GM21360 (cell line): ENCODE results near the gene ERC2.

Experiments used
- ATAC-seq: cut with Tn5 transposase; IDR thresholded peaks from one replicate; pipeline ENCODE4 v1.9.1; 2021; ENCODE audit warnings: mild to moderate bottlenecking, moderate library complexity; ENCODE audit not compliant: unreplicated experiment

Gene ERC2

GRCh38 chr3:55658690-55659562 is 809.3 kb downstream of the ERC2 start:
- no peak for ATAC-seq

GRCh38 chr3:55658270-55658669 is 810.0 kb downstream of the ERC2 start:
- no peak for ATAC-seq

GRCh38 chr3:55655544-55655943 is 812.7 kb downstream of the ERC2 start:
- ATAC-seq, result no peak

GRCh38 chr3:55654123-55654760 is 814.0 kb downstream of the ERC2 start:
- ATAC-seq, result peak; percentile 96

- no peak for ATAC-seq
These were observed 817.3 kb downstream of the ERC2 start for GRCh38 chr3:55651011-55651410.

- ATAC-seq, result no peak
These were observed 818.3 kb downstream of the ERC2 start for GRCh38 chr3:55650011-55650410.

GRCh38 chr3:55649554-55649953 is 818.7 kb downstream of the ERC2 start:
- ATAC-seq, result no peak

- no peak for ATAC-seq
These were observed 819.5 kb downstream of the ERC2 start for GRCh38 chr3:55648591-55649318.

- no peak for ATAC-seq
These were observed 820.6 kb downstream of the ERC2 start for GRCh38 chr3:55647670-55648069.

- no peak for ATAC-seq
These were observed 821.2 kb downstream of the ERC2 start for GRCh38 chr3:55647063-55647462.

GRCh38 chr3:55646121-55646520 is 822.1 kb downstream of the ERC2 start:
- no peak for ATAC-seq

- ATAC-seq, result no peak
These were observed 822.8 kb downstream of the ERC2 start for GRCh38 chr3:55645422-55645821.

- no peak for ATAC-seq
These were observed 825.0 kb downstream of the ERC2 start for GRCh38 chr3:55643283-55643682.

- no peak for ATAC-seq
These were observed 826.3 kb downstream of the ERC2 start for GRCh38 chr3:55641964-55642363.

GRCh38 chr3:55639896-55640765 is 828.1 kb downstream of the ERC2 start:
- ATAC-seq, result no peak

- no peak for ATAC-seq
These were observed 829.1 kb downstream of the ERC2 start for GRCh38 chr3:55639143-55639542.

- ATAC-seq, result no peak
These were observed 830.2 kb downstream of the ERC2 start for GRCh38 chr3:55637906-55638638.

GRCh38 chr3:55636300-55637195 is 831.7 kb downstream of the ERC2 start:
- ATAC-seq, result no peak

GRCh38 chr3:55634345-55634744 is 833.9 kb downstream of the ERC2 start:
- ATAC-seq, result no peak
